Lower leg skin (tissue), 4 donors: ENCODE results near the gene GHR. TPM values are rescaled to one million over a fixed set of nuclear protein-coding genes. Genes with fewer than 3 reads are reported as not detected.
"Not testable (repeated sequence)": the region's sequence is repeated elsewhere in the genome, so short reads cannot be mapped to it uniquely, and the experiment has no call there.

ENCODE experiments used
- DNase-seq, 2 donors: peaks; one replicate each; pipeline ENCODE4 v3.0.0-alpha.2; 2019; ENCODE audit warnings: low spot score in 2 of 2
- H3K4me3 ChIP-seq: fragments of 200-600 bp; sonication (generic); 2 replicates; pipeline ENCODE4 v1.5.1; 2017; ENCODE audit warnings: mild to moderate bottlenecking, low read depth; ENCODE audit not compliant: poor library complexity, severe bottlenecking
- CTCF ChIP-seq, 3 donors: fragments of 450-650 bp; IDR thresholded peaks; one replicate each; pipeline ENCODE4 v1.5.1; 2016; ENCODE audit warnings: antibody characterized with exemption in 3 of 3, mild to moderate bottlenecking in 3 of 3, moderate library complexity in 2 of 3
- POLR2A ChIP-seq, 2 donors: fragments of 450-650 bp; IDR thresholded peaks; one replicate each; pipeline ENCODE4 v1.6.1; 2016 to 2017; ENCODE audit warnings: antibody characterized with exemption in 2 of 2, mild to moderate bottlenecking in 1 of 2, moderate library complexity in 1 of 2
- WGBS, 2 donors: methylation state at CpG; one replicate each; pipeline ENCODE4 v1.1.5; 2018; 5-methylcytosine and 5-hydroxymethylcytosine counted together
- intact Hi-C: fragments of 100-400 bp; cut with DNase I; formaldehyde crosslinking; loops from one replicate; pipeline ENCODE4 v1.15.0; 2023; ENCODE audit warnings: low total_unique reads
- total RNA-seq, 4 donors: library from RNA; depleted of rRNA; stranded (reverse); fragments of >200 nt; gene quantifications; one replicate each; pipeline ENCODE4 v1.1.0, GENCODE V29; 2016

The GHR gene
- total RNA-seq, 4 donors from 2014 or later, result 10.5 to 23.1 (median 14.2) TPM

GRCh38 chr5:42656651-42657015, 233.4 kb downstream of the GHR start:
- DNase-seq, result no peak
- intact Hi-C loops, result loop anchor here (10.0 kb wide), 1 partner anchor 52 kb away; no protein-coding TSS in a partner anchor
- TF ChIP-seq CTCF (IDR thresholded peaks at IDR 0.05) (no peak), POLR2A (IDR thresholded peaks at IDR 0.05) (no peak)
- H3K4me3 ChIP-seq, result no peak overlapping the region

- intact Hi-C loops, result loop anchor here (10.0 kb wide), 1 partner anchor 55 kb away; no protein-coding TSS in a partner anchor
- H3K4me3 ChIP-seq, DNase-seq: not testable (repeated sequence)
- WGBS, 2 donors, result 98 to 100% methylated on average over 10 to 12 of the region's 13 CpGs
These were observed 236.6 kb downstream of the GHR start for GRCh38 chr5:42659869-42660268.

- H3K4me3 ChIP-seq, result no peak overlapping the region
- TF ChIP-seq CTCF (IDR thresholded peaks at IDR 0.05) (no peak), POLR2A (IDR thresholded peaks at IDR 0.05) (no peak)
- DNase-seq, result no peak
- intact Hi-C loops, result no loop called here
- WGBS, 2 donors, result 94% methylated on average over 3 of the region's 3 CpGs
These were observed 242.6 kb downstream of the GHR start for GRCh38 chr5:42665857-42666256.

GRCh38 chr5:42666869-42667268, 243.6 kb downstream of the GHR start:
- no peak overlapping the region for H3K4me3 ChIP-seq
- intact Hi-C loops, result no loop called here
- DNase-seq, result no peak
- TF ChIP-seq CTCF (IDR thresholded peaks at IDR 0.05) (no peak), POLR2A (IDR thresholded peaks at IDR 0.05) (no peak)
- 63 to 71% methylated on average over 3 of the region's 3 CpGs for WGBS, 2 donors

GRCh38 chr5:42668254-42668653, 245.0 kb downstream of the GHR start:
- WGBS, 2 donors, result 88 to 97% methylated on average over 2 of the region's 2 CpGs
- intact Hi-C loops, result no loop called here
- no peak overlapping the region for H3K4me3 ChIP-seq
- no peak for DNase-seq
- no peak for TF ChIP-seq CTCF (IDR thresholded peaks at IDR 0.05)
- TF ChIP-seq POLR2A (IDR thresholded peaks at IDR 0.05), result no peak

GRCh38 chr5:42672925-42673324, 249.7 kb downstream of the GHR start:
- TF ChIP-seq CTCF (IDR thresholded peaks at IDR 0.05) (no peak), POLR2A (IDR thresholded peaks at IDR 0.05) (no peak)
- no peak for DNase-seq
- WGBS, 2 donors, result 94 to 95% methylated on average over 4 of the region's 4 CpGs
- intact Hi-C loops, result no loop called here
- H3K4me3 ChIP-seq, result no peak overlapping the region
